ENCODE data around the gene BRSK2.

BRSK2 gene

GRCh38 chr11:1470681-1471611 is 81.2 kb downstream of the BRSK2 start:
- DNase-seq = no peak

- no peak for DNase-seq
These were observed 82.0 kb downstream of the BRSK2 start for GRCh38 chr11:1471736-1472135.

GRCh38 chr11:1472180-1473005 is 82.7 kb downstream of the BRSK2 start:
- no peak for DNase-seq

GRCh38 chr11:1473011-1473628 is 83.4 kb downstream of the BRSK2 start:
- DNase-seq = no peak

GRCh38 chr11:1473786-1474185 is 84.1 kb downstream of the BRSK2 start:
- no peak for DNase-seq

- DNase-seq = no peak
These were observed 86.1 kb downstream of the BRSK2 start for GRCh38 chr11:1475841-1476240.

GRCh38 chr11:1476940-1477736 is 87.4 kb downstream of the BRSK2 start:
- no peak for DNase-seq

- no peak for DNase-seq
These were observed 88.3 kb downstream of the BRSK2 start for GRCh38 chr11:1478011-1478410.

- DNase-seq = no peak
These were observed 88.8 kb downstream of the BRSK2 start for GRCh38 chr11:1478544-1478943.

GRCh38 chr11:1479006-1479677 is 89.4 kb downstream of the BRSK2 start:
- no peak for DNase-seq

GRCh38 chr11:1479678-1480118 is 90.0 kb downstream of the BRSK2 start:
- no peak for DNase-seq

- DNase-seq = no peak
These were observed 90.4 kb downstream of the BRSK2 start for GRCh38 chr11:1480191-1480554.

- DNase-seq = no peak
These were observed 91.1 kb downstream of the BRSK2 start for GRCh38 chr11:1480555-1481482.

- no peak for DNase-seq
These were observed 91.7 kb downstream of the BRSK2 start for GRCh38 chr11:1481483-1481825.

- DNase-seq = no peak
These were observed 92.2 kb downstream of the BRSK2 start for GRCh38 chr11:1481861-1482441.

- DNase-seq = no peak
These were observed 93.1 kb downstream of the BRSK2 start for GRCh38 chr11:1482581-1483444.

GRCh38 chr11:1483445-1483961 is 93.8 kb downstream of the BRSK2 start:
- DNase-seq = no peak

- DNase-seq = no peak
These were observed 94.4 kb downstream of the BRSK2 start for GRCh38 chr11:1484061-1484671.
